B cell (primary cell): ENCODE measurements around the gene PLEKHA5. TPM values are rescaled to one million over a fixed set of nuclear protein-coding genes. Genes with fewer than 3 reads are reported as not detected.

Experiments used
- ATAC-seq: fragments of 200-7000 bp; cut with Tn5 transposase; one replicate; pipeline ENCODE4 v1.10.0; 2021; ENCODE audit warnings: low read depth, mild to moderate bottlenecking, moderate number of reproducible peaks, moderate library complexity
- CTCF ChIA-PET: fragments of 350-600 bp; sonication (Branson Sonifier 250); formaldehyde crosslinking; loops from one replicate; lab custom pipeline; 2021; ENCODE audit warnings: antibody characterized with exemption, inconsistent platforms; lab: Charles Lee
- POLR2A ChIA-PET: fragments of 350-600 bp; sonication (Branson Sonifier 250); formaldehyde crosslinking; loops from one replicate; lab custom pipeline; 2021; ENCODE audit warnings: antibody characterized with exemption; lab: Charles Lee
- DNase-seq: peaks from one replicate; pipeline ENCODE4 v3.0.0; 2013
- H2AFZ ChIP-seq: 2 replicates; pipeline ENCODE4 v1.6.1; 2012; ENCODE audit warnings: mild to moderate bottlenecking, low read depth, low read length; ENCODE audit not compliant: insufficient read depth, poor library complexity, severe bottlenecking
- H3K27ac ChIP-seq, 2 donors: 1 replicate in 1 of 2; 2 replicates in 1 of 2; pipeline ENCODE4 v1.5.1; 2012 to 2013; ENCODE audit warnings: low read length in 2 of 2, mild to moderate bottlenecking in 2 of 2, moderate library complexity in 1 of 2
- H3K27me3 ChIP-seq, 4 experiments: fragments of 200-600 bp in 1 of 4; sonication (generic) in 1 of 4; replicated peaks in 1 of 4; 1 replicate in 2 of 4; 2 replicates in 2 of 4; pipeline versions ENCODE4 v1.6.1 to v1.7.0; 2013 to 2016; ENCODE audit warnings: low read length in 3 of 4, mild to moderate bottlenecking in 2 of 4, mixed read lengths in 1 of 4, moderate library complexity in 1 of 4; ENCODE audit not compliant: insufficient read depth in 4 of 4, control insufficient read depth in 3 of 4; ENCODE audit errors: control extremely low read depth in 1 of 4
- H3K36me3 ChIP-seq, 2 experiments: replicated peaks in 1 of 2; 1 replicate in 1 of 2; 2 replicates in 1 of 2; pipeline versions ENCODE4 v1.6.1 to v1.7.1; 2013; ENCODE audit warnings: low read length in 1 of 2; ENCODE audit not compliant: insufficient read depth in 2 of 2, control insufficient read depth in 1 of 2; ENCODE audit errors: control extremely low read depth in 1 of 2, extremely low read depth in 1 of 2
- H3K4me1 ChIP-seq, 2 donors: fragments of 200-600 bp in 1 of 2; sonication (generic) in 1 of 2; 1 replicate in 1 of 2; 2 replicates in 1 of 2; pipeline versions ENCODE4 v1.5.1 to v1.6.1; 2013 to 2017; ENCODE audit warnings: low read length in 2 of 2; ENCODE audit not compliant: control insufficient read depth in 2 of 2, insufficient read depth in 2 of 2
- H3K4me2 ChIP-seq: replicated peaks from 2 replicates; pipeline ENCODE3; 2012; ENCODE audit warnings: mild to moderate bottlenecking, low read depth, low read length; ENCODE audit not compliant: poor library complexity, severe bottlenecking
- H3K4me3 ChIP-seq, 5 experiments: fragments of 200-600 bp in 1 of 5; sonication (generic) in 1 of 5; 1 replicate in 3 of 5; 2 replicates in 2 of 5; pipeline versions ENCODE4 v1.5.1 to v1.7.0; 2011 to 2016; ENCODE audit warnings: low read length in 4 of 5, mild to moderate bottlenecking in 4 of 5, low read depth in 2 of 5, control low read depth in 1 of 5, moderate library complexity in 1 of 5; ENCODE audit not compliant: insufficient read depth in 1 of 5; ENCODE audit errors: control extremely low read depth in 1 of 5, extremely low read depth in 1 of 5
- H3K79me2 ChIP-seq: fragments of 200-600 bp; sonication (generic); one replicate; pipeline ENCODE4 v1.6.0; 2016; ENCODE audit warnings: low read length; ENCODE audit not compliant: control insufficient read depth, insufficient read depth
- H3K9ac ChIP-seq: fragments of 200-600 bp; sonication (generic); 2 replicates; pipeline ENCODE4 v1.6.1; 2017; ENCODE audit warnings: mild to moderate bottlenecking, low read length, moderate library complexity
- H3K9me3 ChIP-seq, 3 donors: one replicate each; pipeline versions ENCODE4 v1.6.1 to v1.7.1; 2013; ENCODE audit warnings: low read length in 2 of 3; ENCODE audit not compliant: control insufficient read depth in 2 of 3, insufficient read depth in 1 of 3; ENCODE audit errors: control extremely low read depth in 1 of 3
- H4K20me1 ChIP-seq: 2 replicates; pipeline ENCODE4 v1.6.0; 2012; ENCODE audit warnings: mild to moderate bottlenecking, low read length; ENCODE audit not compliant: insufficient read depth, control insufficient read depth, poor library complexity, severe bottlenecking
- H3K27ac Mint-ChIP-seq: one replicate; pipeline ENCODE4 v1.8.0; 2021; ENCODE audit warnings: mixed read lengths
- H3K27me3 Mint-ChIP-seq: one replicate; pipeline ENCODE4 v1.8.0; 2021; ENCODE audit warnings: mixed read lengths
- H3K4me1 Mint-ChIP-seq: one replicate; pipeline ENCODE4 v1.8.0; 2021; ENCODE audit warnings: mixed read lengths
- H3K4me3 Mint-ChIP-seq: one replicate; pipeline ENCODE4 v1.8.0; 2021; ENCODE audit warnings: mixed read lengths
- H3K9me3 Mint-ChIP-seq: one replicate; pipeline ENCODE4 v1.8.0; 2022; ENCODE audit warnings: mixed read lengths; ENCODE audit not compliant: insufficient read depth
- CTCF ChIP-seq: fragments of 200-600 bp; IDR thresholded peaks from one replicate; pipeline ENCODE4 v1.8.0; 2022; ENCODE audit warnings: antibody characterized with exemption, mild to moderate bottlenecking
- EZH2 ChIP-seq: IDR thresholded peaks from 2 replicates; pipeline ENCODE4 v1.6.1; 2012; ENCODE audit warnings: borderline replicate concordance, low read depth, mild to moderate bottlenecking, moderate library complexity, low read length; ENCODE audit not compliant: insufficient read depth, poor library complexity, severe bottlenecking
- WGBS: methylation state at CpG from one replicate; pipeline ENCODE4 v1.1.5; 2013; ENCODE audit warnings: missing lambda C conversion rate; ENCODE audit not compliant: insufficient coverage; 5-methylcytosine and 5-hydroxymethylcytosine counted together
- intact Hi-C: fragments of 100-400 bp; cut with micrococcal nuclease; formaldehyde crosslinking; loops from one replicate; pipeline ENCODE4 v1.10.0; 2022
- polyA plus RNA-seq: library from polyadenylated mRNA; depleted of rRNA; stranded (reverse); fragments of >200 nt; gene quantifications from 2 replicates; pipeline ENCODE4 v1.2.3, GENCODE V29; 2012
- total RNA-seq, 2 donors: library from RNA; stranded (reverse); fragments of 120-200 nt in 1 of 2; gene quantifications; 1 replicate in 1 of 2; 2 replicates in 1 of 2; pipeline versions ENCODE4 v1.2.3 to v1.2.4, GENCODE V29; 2013 to 2022

Gene PLEKHA5
- total and polyA plus RNA-seq, 2 donors (not counting 1 experiment from before 2014, with no cell fraction given) = 0.03 to 0.22 TPM

- CTCF ChIA-PET = no interaction called here
- no peak overlapping the region for H3K27ac Mint-ChIP-seq
- 100% methylated on average over 3 of the region's 3 CpGs for WGBS
These were observed 87.9 kb downstream of the PLEKHA5 start for GRCh38 chr12:19217446-19217845.

GRCh38 chr12:19220205-19220604 is 90.7 kb downstream of the PLEKHA5 start:
- no peaks in the 10 kb centered on the region for H3K27me3 Mint-ChIP-seq
- Histone ChIP-seq H4K20me1 (no peaks in the 10 kb centered on the region), H3K79me2 (no peaks in the 10 kb centered on the region), H3K9me3 (no peaks in the 10 kb centered on the region), H2AFZ (no peak overlapping the region), H3K27me3 (no peaks in the 10 kb centered on the region), H3K9ac (no peak overlapping the region), H3K4me2 (no peak overlapping the region), H3K27ac (no peak overlapping the region), H3K36me3 (no peaks in the 10 kb centered on the region), H3K4me3 (no peak overlapping the region), H3K4me1 (no peaks in the 10 kb centered on the region)
- TF ChIP-seq EZH2 = no peak
- no peak for TF ChIP-seq CTCF
- H3K4me1 Mint-ChIP-seq = no peaks in the 10 kb centered on the region
- ChIA-PET CTCF (no interaction called here), POLR2A (no interaction called here)
- DNase-seq = no peak
- no peaks in the 10 kb centered on the region for H3K9me3 Mint-ChIP-seq
- WGBS = no CpG with 5 or more reads among the region's 3 CpGs
- no peak overlapping the region for H3K4me3 Mint-ChIP-seq
- intact Hi-C loops = no loop called here
- ATAC-seq = no peak
- no peak overlapping the region for H3K27ac Mint-ChIP-seq

More at GRCh38 chr12:19217446-19217845, 87.9 kb downstream of the PLEKHA5 start:
- DNase-seq (no peak), ATAC-seq (no peak)
- Histone ChIP-seq H3K36me3 (no peaks in the 10 kb centered on the region), H4K20me1 (no peaks in the 10 kb centered on the region), H3K4me3 (no peak overlapping the region), H2AFZ (no peak overlapping the region), H3K27ac (no peak overlapping the region), H3K79me2 (no peaks in the 10 kb centered on the region), H3K27me3 (no peaks in the 10 kb centered on the region), H3K9ac (no peak overlapping the region), H3K4me2 (no peak overlapping the region), H3K9me3 (no peaks in the 10 kb centered on the region), H3K4me1 (no peaks in the 10 kb centered on the region)
- no peak for TF ChIP-seq CTCF
- TF ChIP-seq EZH2 = no peak
- H3K9me3 Mint-ChIP-seq = no peaks in the 10 kb centered on the region
- intact Hi-C loops = no loop called here
- POLR2A ChIA-PET = no interaction called here
- H3K4me3 Mint-ChIP-seq = no peak overlapping the region
- H3K27me3 Mint-ChIP-seq = no peaks in the 10 kb centered on the region
- H3K4me1 Mint-ChIP-seq = no peaks in the 10 kb centered on the region
